GM06990 (cell line): ENCODE results near the gene RFX3.

Experiments
- DNase-seq: peaks from one replicate; pipeline ENCODE4 v3.0.0-alpha.2; 2011; ENCODE audit not compliant: insufficient read length; ENCODE audit errors: extremely low read depth
- H3K27me3 ChIP-seq: replicated peaks from 2 replicates; pipeline ENCODE4 v1.6.0; 2011; ENCODE audit warnings: low read length; ENCODE audit not compliant: control insufficient read depth, insufficient read depth
- H3K36me3 ChIP-seq: 2 replicates; pipeline ENCODE4 v1.5.1; 2011; ENCODE audit warnings: low read length; ENCODE audit not compliant: control insufficient read depth, insufficient read depth
- H3K4me3 ChIP-seq: replicated peaks from 2 replicates; pipeline ENCODE4 v1.5.1; 2011; ENCODE audit warnings: low read depth, mild to moderate bottlenecking, control low read depth, low read length
- CTCF ChIP-seq: IDR thresholded peaks from 2 replicates; pipeline ENCODE4 v1.5.1; 2011; ENCODE audit warnings: low read length, control low read depth, mild to moderate bottlenecking, inconsistent platforms; ENCODE audit not compliant: insufficient read depth, poor library complexity, severe bottlenecking

Gene RFX3

GRCh38 chr9:3285365-3286161 is 240.2 kb downstream of the RFX3 start:
- TF ChIP-seq CTCF = no peak
- Histone ChIP-seq H3K4me3 (no peak overlapping the region), H3K36me3 (no peaks in the 10 kb centered on the region), H3K27me3 (no peaks in the 10 kb centered on the region)
- no peak for DNase-seq

- no peaks in the 10 kb centered on the region for H3K27me3 ChIP-seq
- no peak for DNase-seq
- no peak overlapping the region for H3K4me3 ChIP-seq
- H3K36me3 ChIP-seq = no peaks in the 10 kb centered on the region
- no peak for TF ChIP-seq CTCF
Measured at GRCh38 chr9:3282365-3282764, 243.4 kb downstream of the RFX3 start.

GRCh38 chr9:3281399-3281798 is 244.4 kb downstream of the RFX3 start:
- Histone ChIP-seq H3K27me3 (no peaks in the 10 kb centered on the region), H3K36me3 (no peaks in the 10 kb centered on the region), H3K4me3 (no peak overlapping the region)
- DNase-seq = no peak
- no peak for TF ChIP-seq CTCF

- no peak for TF ChIP-seq CTCF
- no peak for DNase-seq
- no peak overlapping the region for H3K4me3 ChIP-seq
Measured at GRCh38 chr9:3277200-3277599, 248.6 kb downstream of the RFX3 start.

GRCh38 chr9:3271581-3271980 is 254.2 kb downstream of the RFX3 start:
- no peaks in the 10 kb centered on the region; the same call in 1 of the 2 replicates for H3K36me3 ChIP-seq
- no peak for TF ChIP-seq CTCF
- DNase-seq = no peak
- H3K4me3 ChIP-seq = no peak overlapping the region
- no peaks in the 10 kb centered on the region for H3K27me3 ChIP-seq

More at GRCh38 chr9:3277200-3277599, 248.6 kb downstream of the RFX3 start:
- Histone ChIP-seq H3K27me3 (no peaks in the 10 kb centered on the region), H3K36me3 (no peaks in the 10 kb centered on the region)
